ENCODE measurements around the gene DPP4. TPM values are rescaled to one million over a fixed set of nuclear protein-coding genes. Genes with fewer than 3 reads are reported as not detected.

DPP4 gene
- total RNA-seq, 2 experiments from 2014 or later = not detected

GRCh38 chr2:161975062-161975812 lies 98.8 kb downstream of the DPP4 start:
- Histone ChIP-seq H3K4me1 (ENCODE audit: insufficient read depth, low read length, poor library complexity, severe bottlenecking) (no peaks in the 10 kb centered on the region), H2AFZ (ENCODE audit: low read length) (no peak overlapping the region), H3K36me3 (ENCODE audit: insufficient read depth, low read length) (no peaks in the 10 kb centered on the region), H3K4me3 (ENCODE audit: low read depth, low read length, poor library complexity, severe bottlenecking) (no peak overlapping the region), H3K27ac (ENCODE audit: low read depth, low read length, poor library complexity, severe bottlenecking) (no peak overlapping the region), H3K4me2 (ENCODE audit: low read length) (no peak overlapping the region), H3K79me2 (ENCODE audit: insufficient read depth, low read depth, low read length) (no peaks in the 10 kb centered on the region), H4K20me1 (ENCODE audit: insufficient read depth, low read length) (no peaks in the 10 kb centered on the region), H3K9me2 (ENCODE audit: insufficient read depth, low read length) (no peaks in the 10 kb centered on the region), H3K9me3 (ENCODE audit: low read length) (no peaks in the 10 kb centered on the region)
- TF ChIP-seq CTCF (conservative IDR thresholded peaks at IDR 0.05; ENCODE audit: low read length) (no peak), EZH2phosphoT487 (IDR thresholded peaks at IDR 0.05; ENCODE audit: borderline replicate concordance, low read depth, low read length) (no peak)
- ChIA-PET CTCF (ENCODE audit: unreplicated experiment) (no interaction called here), POLR2A (no interaction called here)
- DNase-seq (ENCODE audit: low spot score) = no peak
- intact Hi-C loops (cut with micrococcal nuclease; ENCODE audit: unreplicated experiment) = no loop called here
- no TSS peak for BruUV-seq (replicated peaks)

GRCh38 chr2:161974461-161974860 lies 99.6 kb downstream of the DPP4 start:
- Histone ChIP-seq H3K9me2 (ENCODE audit: insufficient read depth, low read length) (no peaks in the 10 kb centered on the region), H3K4me2 (ENCODE audit: low read length) (no peak overlapping the region), H4K20me1 (ENCODE audit: insufficient read depth, low read length) (no peaks in the 10 kb centered on the region), H3K9me3 (ENCODE audit: low read length) (no peaks in the 10 kb centered on the region), H3K4me3 (ENCODE audit: low read depth, low read length, poor library complexity, severe bottlenecking) (no peak overlapping the region), H3K79me2 (ENCODE audit: insufficient read depth, low read depth, low read length) (no peaks in the 10 kb centered on the region), H3K4me1 (ENCODE audit: insufficient read depth, low read length, poor library complexity, severe bottlenecking) (no peaks in the 10 kb centered on the region), H2AFZ (ENCODE audit: low read length) (no peak overlapping the region), H3K36me3 (ENCODE audit: insufficient read depth, low read length) (no peaks in the 10 kb centered on the region), H3K27ac (ENCODE audit: low read depth, low read length, poor library complexity, severe bottlenecking) (no peak overlapping the region)
- ChIA-PET CTCF (ENCODE audit: unreplicated experiment) (no interaction called here), POLR2A (no interaction called here)
- TF ChIP-seq EZH2phosphoT487 (IDR thresholded peaks at IDR 0.05; ENCODE audit: borderline replicate concordance, low read depth, low read length) (no peak), CTCF (conservative IDR thresholded peaks at IDR 0.05; ENCODE audit: low read length) (no peak)
- no peak for DNase-seq (ENCODE audit: low spot score)
- intact Hi-C loops (cut with micrococcal nuclease; ENCODE audit: unreplicated experiment) = no loop called here
- BruUV-seq (replicated peaks) = no TSS peak

- ChIA-PET CTCF (ENCODE audit: unreplicated experiment) (no interaction called here), POLR2A (no interaction called here)
- Histone ChIP-seq H3K79me2 (ENCODE audit: insufficient read depth, low read depth, low read length) (no peaks in the 10 kb centered on the region), H3K4me3 (ENCODE audit: low read depth, low read length, poor library complexity, severe bottlenecking) (no peak overlapping the region), H3K36me3 (ENCODE audit: insufficient read depth, low read length) (no peaks in the 10 kb centered on the region), H3K9me3 (ENCODE audit: low read length) (no peaks in the 10 kb centered on the region), H4K20me1 (ENCODE audit: insufficient read depth, low read length) (no peaks in the 10 kb centered on the region), H3K27ac (ENCODE audit: low read depth, low read length, poor library complexity, severe bottlenecking) (no peak overlapping the region), H2AFZ (ENCODE audit: low read length) (no peak overlapping the region), H3K4me1 (ENCODE audit: insufficient read depth, low read length, poor library complexity, severe bottlenecking) (no peaks in the 10 kb centered on the region), H3K9me2 (ENCODE audit: insufficient read depth, low read length) (no peaks in the 10 kb centered on the region), H3K4me2 (ENCODE audit: low read length) (no peak overlapping the region)
- BruUV-seq (replicated peaks) = no TSS peak
- intact Hi-C loops (cut with micrococcal nuclease; ENCODE audit: unreplicated experiment) = no loop called here
- no peak for DNase-seq (ENCODE audit: low spot score)
- TF ChIP-seq EZH2phosphoT487 (IDR thresholded peaks at IDR 0.05; ENCODE audit: borderline replicate concordance, low read depth, low read length) (no peak), CTCF (conservative IDR thresholded peaks at IDR 0.05; ENCODE audit: low read length) (no peak)
Observed at GRCh38 chr2:161972866-161973265, 101.1 kb downstream of the DPP4 start.

All from OCI-LY7 (cell line).